ENCODE measurements around the gene GRM4. TPM values are rescaled to one million over a fixed set of nuclear protein-coding genes. Genes with fewer than 3 reads are reported as not detected.
A peak's percentile ranks its signal among the peaks of the same experiment; 100 is the strongest.

GRM4 gene
- total RNA-seq, 1 donor from 2014 or later = not detected

DNA sequence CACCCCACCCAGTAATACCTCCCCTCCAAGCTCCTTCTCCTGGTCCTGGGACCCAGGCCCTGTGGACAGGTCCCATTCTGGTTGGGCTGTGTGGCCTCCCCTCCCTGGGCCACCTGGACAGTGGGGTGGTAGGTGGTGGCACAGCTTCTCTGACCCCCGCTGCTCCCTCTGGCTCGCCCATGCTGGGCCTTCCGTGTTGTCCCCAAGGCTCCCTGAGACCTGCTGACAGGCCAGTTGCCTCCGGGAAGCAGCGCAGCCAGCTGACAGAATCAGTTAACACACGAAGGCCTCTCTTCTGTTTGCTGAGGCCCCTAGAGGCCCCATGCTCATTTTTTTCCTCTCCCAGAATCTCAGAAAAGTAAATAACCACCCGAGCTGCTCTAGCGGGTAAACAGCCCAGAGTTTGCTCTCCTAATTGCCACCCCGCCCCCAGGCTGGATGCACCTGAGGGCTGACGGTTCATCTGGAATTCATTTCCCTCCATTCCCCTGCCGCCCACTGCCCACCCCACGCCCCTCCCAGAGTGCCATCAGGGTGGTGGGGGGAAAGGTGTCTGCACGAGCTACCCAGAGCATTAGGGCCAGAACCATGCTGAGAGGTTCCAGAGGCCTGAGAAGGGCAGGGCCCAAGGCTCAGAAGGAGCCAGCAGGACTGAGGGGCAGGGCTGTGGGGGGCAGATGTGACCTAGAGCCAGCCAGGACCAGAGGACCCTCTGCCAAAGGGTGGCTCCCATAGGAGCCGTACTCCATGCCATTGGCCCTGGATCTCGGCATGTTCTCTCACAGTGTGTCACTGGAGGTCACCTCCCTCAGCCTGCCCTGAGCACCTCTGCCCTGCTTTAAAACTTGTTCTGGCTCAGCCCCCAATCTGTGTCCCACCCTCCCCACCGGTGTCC, 157.5 kb downstream of the GRM4 start:
- TF ChIP-seq, protein P1, sequence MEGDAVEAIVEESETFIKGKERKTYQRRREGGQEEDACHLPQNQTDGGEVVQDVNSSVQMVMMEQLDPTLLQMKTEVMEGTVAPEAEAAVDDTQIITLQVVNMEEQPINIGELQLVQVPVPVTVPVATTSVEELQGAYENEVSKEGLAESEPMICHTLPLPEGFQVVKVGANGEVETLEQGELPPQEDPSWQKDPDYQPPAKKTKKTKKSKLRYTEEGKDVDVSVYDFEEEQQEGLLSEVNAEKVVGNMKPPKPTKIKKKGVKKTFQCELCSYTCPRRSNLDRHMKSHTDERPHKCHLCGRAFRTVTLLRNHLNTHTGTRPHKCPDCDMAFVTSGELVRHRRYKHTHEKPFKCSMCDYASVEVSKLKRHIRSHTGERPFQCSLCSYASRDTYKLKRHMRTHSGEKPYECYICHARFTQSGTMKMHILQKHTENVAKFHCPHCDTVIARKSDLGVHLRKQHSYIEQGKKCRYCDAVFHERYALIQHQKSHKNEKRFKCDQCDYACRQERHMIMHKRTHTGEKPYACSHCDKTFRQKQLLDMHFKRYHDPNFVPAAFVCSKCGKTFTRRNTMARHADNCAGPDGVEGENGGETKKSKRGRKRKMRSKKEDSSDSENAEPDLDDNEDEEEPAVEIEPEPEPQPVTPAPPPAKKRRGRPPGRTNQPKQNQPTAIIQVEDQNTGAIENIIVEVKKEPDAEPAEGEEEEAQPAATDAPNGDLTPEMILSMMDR (IDR thresholded peaks at IDR 0.05; ENCODE audit: insufficient read depth, low read length, severe bottlenecking) = no peak
- DNase-seq (ENCODE audit: low read depth) (no peak), FAIRE-seq (no peak)
- Histone ChIP-seq H3K27me3 (ENCODE audit: control insufficient read depth, insufficient read depth, low read length) (peaks cover 1% of the 10 kb centered on the region), H3K36me3 (ENCODE audit: control insufficient read depth, insufficient read depth, low read length) (no peaks in the 10 kb centered on the region), H3K4me3 (ENCODE audit: low read depth, low read length) (no peak overlapping the region)

DNA sequence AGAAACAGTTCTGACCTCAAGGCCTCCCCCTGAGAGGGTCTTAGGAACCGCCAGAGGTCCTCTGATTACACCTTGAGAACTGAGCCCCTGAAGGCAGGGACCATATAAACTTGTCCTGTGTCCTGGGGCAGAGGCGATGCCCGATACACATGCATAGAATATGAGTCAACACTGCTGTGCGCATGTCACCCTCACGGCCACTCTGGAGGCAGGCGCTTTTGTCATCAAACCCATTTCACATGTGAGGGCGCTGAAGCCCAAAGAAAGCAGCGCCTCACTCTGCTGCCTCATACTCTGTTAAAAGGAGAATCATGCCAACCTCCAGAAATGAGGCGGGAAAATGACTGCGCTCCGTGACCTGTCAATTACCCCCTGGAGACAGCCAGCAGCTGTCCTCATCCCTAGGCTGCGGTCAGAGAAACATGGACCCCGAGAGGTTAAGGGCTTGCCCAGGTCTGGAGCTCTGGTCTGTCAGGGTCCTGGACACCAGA, 158.3 kb downstream of the GRM4 start:
- no peak overlapping the region for H3K4me3 ChIP-seq (ENCODE audit: low read depth, low read length)
- TF ChIP-seq, protein P1 (IDR thresholded peaks at IDR 0.05; ENCODE audit: insufficient read depth, low read length, severe bottlenecking) = no peak
- FAIRE-seq = no peak
- no peaks in the 10 kb centered on the region for H3K36me3 ChIP-seq (ENCODE audit: control insufficient read depth, insufficient read depth, low read length)
- DNase-seq (ENCODE audit: low read depth) = peak; percentile 26
- peaks cover 1% of the 10 kb centered on the region for H3K27me3 ChIP-seq (ENCODE audit: control insufficient read depth, insufficient read depth, low read length)

DNA sequence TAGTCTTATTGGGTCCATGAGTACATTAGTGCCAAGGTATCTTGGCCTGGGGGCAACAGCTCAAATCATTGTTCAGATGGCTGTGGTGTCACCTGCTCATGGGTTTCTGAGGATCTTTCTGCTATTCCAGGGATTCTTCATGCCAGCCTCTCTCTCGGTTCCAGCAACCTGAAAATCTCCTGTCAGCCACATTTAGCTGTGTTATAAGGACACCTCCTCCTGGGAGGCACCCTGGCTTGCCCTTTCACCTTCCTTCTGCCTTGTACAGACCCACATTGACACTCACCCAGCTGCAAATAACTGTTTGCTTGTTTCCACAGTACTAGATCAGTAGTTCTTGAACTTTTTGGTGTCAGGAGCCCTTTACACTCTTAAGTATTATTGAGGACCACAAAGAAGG, 159.9 kb downstream of the GRM4 start:
- TF ChIP-seq, protein P1 (IDR thresholded peaks at IDR 0.05; ENCODE audit: insufficient read depth, low read length, severe bottlenecking) = no peak
- H3K27me3 ChIP-seq (ENCODE audit: control insufficient read depth, insufficient read depth, low read length) = peaks cover 1% of the 10 kb centered on the region
- DNase-seq (ENCODE audit: low read depth) = no peak
- no peak for FAIRE-seq
- H3K4me3 ChIP-seq (ENCODE audit: low read depth, low read length) = no peak overlapping the region
- H3K36me3 ChIP-seq (ENCODE audit: control insufficient read depth, insufficient read depth, low read length) = no peaks in the 10 kb centered on the region

DNA sequence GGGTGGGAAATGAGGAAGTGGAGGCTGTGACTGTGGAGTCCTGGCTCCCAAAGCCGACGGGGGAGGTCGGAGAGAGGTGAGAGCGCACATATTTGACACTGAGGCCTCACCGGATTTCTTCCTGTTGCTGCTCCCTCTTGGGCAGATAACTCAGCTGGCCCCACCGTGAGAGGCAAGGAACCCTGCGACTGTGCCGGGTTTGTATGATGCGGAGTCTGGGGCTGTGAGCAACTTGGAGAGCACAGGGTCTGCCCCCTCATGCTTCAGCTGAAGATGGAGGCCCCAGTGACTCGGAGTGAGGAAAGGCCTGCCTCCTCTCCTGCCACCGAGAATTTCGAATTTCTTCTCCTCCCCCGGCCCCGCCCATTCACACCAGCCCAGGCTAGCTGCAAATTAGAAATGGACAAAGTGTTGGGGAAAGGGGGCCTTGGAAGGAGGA, 160.6 kb downstream of the GRM4 start:
- TF ChIP-seq, protein P1 (IDR thresholded peaks at IDR 0.05; ENCODE audit: insufficient read depth, low read length, severe bottlenecking) = no peak
- Histone ChIP-seq H3K4me3 (ENCODE audit: low read depth, low read length) (no peak overlapping the region), H3K27me3 (ENCODE audit: control insufficient read depth, insufficient read depth, low read length) (peaks cover 1% of the 10 kb centered on the region), H3K36me3 (ENCODE audit: control insufficient read depth, insufficient read depth, low read length) (no peaks in the 10 kb centered on the region)
- DNase-seq (ENCODE audit: low read depth) (no peak), FAIRE-seq (no peak)

DNA sequence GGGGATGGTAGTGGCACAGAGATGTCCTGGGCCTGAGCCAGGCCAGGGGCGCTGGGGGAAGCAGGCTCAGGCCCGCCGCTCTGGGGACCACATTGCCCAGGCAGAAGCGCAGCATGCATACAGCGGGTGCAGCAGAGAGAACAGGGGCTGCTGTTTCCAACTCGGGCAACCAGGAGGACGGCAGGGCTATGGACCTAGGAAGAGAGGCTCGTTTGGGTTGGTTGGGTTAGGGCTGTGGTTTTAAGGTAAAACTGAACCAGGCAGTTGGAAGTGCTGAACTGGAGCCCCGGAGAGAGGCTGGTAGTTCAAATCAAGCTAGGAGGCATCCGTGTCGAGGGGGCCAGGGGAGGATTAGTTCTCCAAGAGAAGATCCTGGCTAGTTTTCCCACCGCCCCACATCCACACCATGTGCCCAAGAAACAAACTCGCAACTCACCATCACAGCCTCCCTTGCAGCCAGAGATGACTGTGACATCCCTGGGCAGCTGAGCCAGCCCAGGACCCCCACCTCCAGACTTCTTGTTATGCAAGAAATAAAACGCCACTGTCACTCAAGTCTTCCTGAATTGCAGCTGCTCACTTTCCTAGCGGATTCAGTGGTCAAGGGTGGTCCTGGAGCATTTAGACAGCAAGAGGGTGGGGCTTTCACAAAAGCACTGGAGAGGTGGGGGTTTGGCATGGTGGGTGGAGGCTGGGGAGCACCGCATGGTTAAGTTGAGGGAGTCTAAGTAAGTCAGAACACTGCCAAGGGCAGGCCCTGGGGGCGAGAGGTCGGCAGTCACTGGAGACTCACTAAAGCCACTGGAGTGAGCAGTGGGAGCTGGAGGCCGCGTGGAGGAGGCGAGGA, 161.2 kb downstream of the GRM4 start:
- no peak for FAIRE-seq
- DNase-seq (ENCODE audit: low read depth) = no peak
- Histone ChIP-seq H3K4me3 (ENCODE audit: low read depth, low read length) (no peak overlapping the region), H3K27me3 (ENCODE audit: control insufficient read depth, insufficient read depth, low read length) (peaks cover 1% of the 10 kb centered on the region), H3K36me3 (ENCODE audit: control insufficient read depth, insufficient read depth, low read length) (no peaks in the 10 kb centered on the region)
- TF ChIP-seq, protein P1 (IDR thresholded peaks at IDR 0.05; ENCODE audit: insufficient read depth, low read length, severe bottlenecking) = no peak
